ENCODE measurements around the gene PARP11. TPM values are rescaled to one million over a fixed set of nuclear protein-coding genes. Genes with fewer than 3 reads are reported as not detected.
A peak's percentile ranks its signal among the peaks of the same experiment; 100 is the strongest.

The PARP11 gene
- total and polyA plus RNA-seq, 2 of the 8 experiments (the other 6 are each of a cell fraction or from before 2014, with no cell fraction given), result 4.2 to 13.3 TPM

DNA sequence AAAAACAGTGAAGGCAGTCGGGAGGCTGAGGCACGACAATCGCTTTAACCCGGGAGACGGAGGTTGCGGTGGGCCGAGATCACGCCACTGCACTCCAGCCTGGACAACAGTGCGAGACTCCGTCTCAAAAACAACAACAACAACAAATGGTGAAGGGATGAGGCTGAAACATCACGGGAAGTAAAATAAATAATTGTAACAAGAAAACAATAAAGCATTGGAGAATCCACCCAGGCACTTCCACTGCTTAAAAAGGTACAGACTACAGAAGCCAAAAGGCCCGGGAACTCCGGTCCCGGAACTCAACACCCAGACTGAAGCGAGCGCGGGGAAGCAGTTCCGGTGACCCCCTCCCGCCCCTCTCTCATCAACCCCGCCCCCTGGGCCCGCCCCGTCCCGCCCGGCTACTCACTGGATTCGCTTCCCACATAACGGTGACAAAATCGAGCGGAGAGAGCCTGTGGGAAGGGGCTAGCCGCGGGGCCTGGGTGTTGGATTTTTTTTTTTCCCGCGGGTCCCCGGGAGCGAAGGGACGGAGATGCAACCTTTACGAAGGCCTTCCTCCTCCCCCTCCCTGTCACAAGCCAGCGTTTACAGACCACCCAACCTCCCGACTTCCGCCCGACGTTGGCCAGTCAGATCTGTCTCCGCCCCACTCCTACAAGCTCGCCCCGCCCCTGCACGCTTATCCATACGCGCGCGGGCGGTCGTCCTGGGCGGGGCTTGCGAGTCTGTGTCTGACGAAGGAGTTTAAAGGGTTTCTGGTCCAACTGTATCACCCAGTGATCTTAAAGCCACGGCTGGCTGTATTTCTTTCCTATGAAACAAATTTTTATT lies at the start of gene PARP11 (continued):
- TF ChIP-seq KDM1A (IDR thresholded peaks at IDR 0.05; ENCODE audit: borderline replicate concordance, low read length), result peak; percentile 75
- 0 out of 4 replicates have a peak, but pooled peaks of 1 of the 2 experiments have one; percentile 83 for TF ChIP-seq HDAC2 (IDR thresholded peaks at IDR 0.05; ENCODE audit: borderline replicate concordance in 1 of 2, low read depth in 2 of 2, low read length in 2 of 2)
